Measurements from ENCODE around the gene HLA-E. TPM values are rescaled to one million over a fixed set of nuclear protein-coding genes. Genes with fewer than 3 reads are reported as not detected.
A peak's percentile ranks its signal among the peaks of the same experiment; 100 is the strongest.

Gene HLA-E
- total RNA-seq, 1 donor from 2014 or later, result 1,028 TPM

DNA sequence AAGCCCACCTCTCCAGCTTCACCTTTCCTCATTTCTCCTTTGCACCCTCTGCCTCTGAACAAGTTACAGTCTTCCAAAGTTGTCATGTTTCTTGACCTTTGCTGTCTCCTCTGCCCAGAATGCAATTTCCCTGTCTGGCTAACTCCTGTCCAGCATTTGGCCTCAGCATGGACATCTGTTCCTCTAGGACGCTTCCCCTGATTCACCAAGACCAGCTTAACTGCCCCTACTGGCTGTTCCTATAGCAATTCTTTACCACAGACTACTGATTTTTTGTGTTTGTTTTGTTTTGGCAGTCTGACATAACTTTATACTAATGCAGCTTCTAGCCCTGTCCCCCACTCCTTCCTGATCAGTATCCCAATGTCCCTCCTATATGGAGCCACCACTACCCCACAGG is 53.6 kb downstream of the HLA-E start:
- ATAC-seq, result no peak
- TF ChIP-seq, protein P1, sequence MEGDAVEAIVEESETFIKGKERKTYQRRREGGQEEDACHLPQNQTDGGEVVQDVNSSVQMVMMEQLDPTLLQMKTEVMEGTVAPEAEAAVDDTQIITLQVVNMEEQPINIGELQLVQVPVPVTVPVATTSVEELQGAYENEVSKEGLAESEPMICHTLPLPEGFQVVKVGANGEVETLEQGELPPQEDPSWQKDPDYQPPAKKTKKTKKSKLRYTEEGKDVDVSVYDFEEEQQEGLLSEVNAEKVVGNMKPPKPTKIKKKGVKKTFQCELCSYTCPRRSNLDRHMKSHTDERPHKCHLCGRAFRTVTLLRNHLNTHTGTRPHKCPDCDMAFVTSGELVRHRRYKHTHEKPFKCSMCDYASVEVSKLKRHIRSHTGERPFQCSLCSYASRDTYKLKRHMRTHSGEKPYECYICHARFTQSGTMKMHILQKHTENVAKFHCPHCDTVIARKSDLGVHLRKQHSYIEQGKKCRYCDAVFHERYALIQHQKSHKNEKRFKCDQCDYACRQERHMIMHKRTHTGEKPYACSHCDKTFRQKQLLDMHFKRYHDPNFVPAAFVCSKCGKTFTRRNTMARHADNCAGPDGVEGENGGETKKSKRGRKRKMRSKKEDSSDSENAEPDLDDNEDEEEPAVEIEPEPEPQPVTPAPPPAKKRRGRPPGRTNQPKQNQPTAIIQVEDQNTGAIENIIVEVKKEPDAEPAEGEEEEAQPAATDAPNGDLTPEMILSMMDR (IDR thresholded peaks at IDR 0.05), result no peak
- Histone ChIP-seq H3K4me1 (peaks cover 29% of the 10 kb centered on the region), H3K9me3 (no peaks in the 10 kb centered on the region), H3K27ac (peak overlapping the region; percentile 65), H3K36me3 (peaks cover 24% of the 10 kb centered on the region), H3K4me3 (no peak overlapping the region), H3K27me3 (no peaks in the 10 kb centered on the region)
- no peak for DNase-seq
- intact Hi-C loops (cut with DNase I), result loop anchor here (5.0 kb wide), 1 partner anchor 61 kb away; no protein-coding TSS in a partner anchor

Other genes with a start within 250 kb of the HLA-E start
- 11.5 TPM for gene TRIM39, start 162.6 kb upstream of the HLA-E start, total RNA-seq
- 29.3 TPM for gene RPP21, start 144.4 kb upstream of the HLA-E start, total RNA-seq
- 54.8 TPM for gene GNL1, start 67.0 kb downstream of the HLA-E start, total RNA-seq
- 6.9 TPM for gene PRR3, start 67.8 kb downstream of the HLA-E start, total RNA-seq
- 42.5 TPM for gene ABCF1, start 81.9 kb downstream of the HLA-E start, total RNA-seq
- 68.3 TPM for gene PPP1R10, start 127.7 kb downstream of the HLA-E start, total RNA-seq
- gene MRPS18B, start 128.3 kb downstream of the HLA-E start, total RNA-seq, result 48.9 TPM
- 7.8 TPM for gene ATAT1, start 137.4 kb downstream of the HLA-E start, total RNA-seq
- gene C6orf136, start 157.6 kb downstream of the HLA-E start, total RNA-seq, result 22.8 TPM
- gene DHX16, start 183.5 kb downstream of the HLA-E start, total RNA-seq, result 27.4 TPM
- gene PPP1R18, start 197.1 kb downstream of the HLA-E start, total RNA-seq, result 72.8 TPM
- gene NRM, start 201.5 kb downstream of the HLA-E start, total RNA-seq, result 9.5 TPM
- 32.8 TPM for gene MDC1, start 227.8 kb downstream of the HLA-E start, total RNA-seq
- 243 TPM for gene TUBB, start 230.8 kb downstream of the HLA-E start, total RNA-seq

Measured in upper lobe of right lung (tissue), 1 donor.